ENCODE measurements around the gene KSR2.

The KSR2 gene

DNA sequence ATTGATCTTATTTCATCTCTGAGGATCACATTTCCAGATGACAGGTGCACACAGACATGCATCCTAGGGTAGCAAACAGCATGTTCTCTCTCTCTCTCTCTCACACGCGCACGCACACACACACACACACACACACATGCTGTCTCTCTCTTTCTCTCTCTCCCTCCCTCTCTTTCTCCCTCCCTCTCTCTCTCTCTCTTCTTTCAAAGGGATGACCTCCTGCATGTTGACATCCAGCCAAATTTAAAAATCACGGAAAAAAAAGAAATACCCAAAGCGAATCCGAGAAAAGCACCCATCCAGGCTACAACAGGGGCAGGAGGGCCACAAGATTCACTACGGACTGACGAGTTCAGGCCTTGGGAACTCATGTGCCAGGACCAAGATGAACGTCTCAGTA, 2.3 kb downstream of the KSR2 start:
- no peak overlapping the region for H2BK12ac ChIP-seq (ENCODE audit: low read length in 2 of 2)
- DNase-seq: no peak
- WGBS: 62% methylated on average over 9 of the region's 9 CpGs
- peaks cover 0 to 3% of the 10 kb centered on the region in 2 experiments for H3K36me3 ChIP-seq (ENCODE audit: control insufficient read depth in 1 of 2, insufficient read depth in 2 of 2, low read depth in 1 of 2, low read length in 2 of 2)
- no peak overlapping the region for H3K9ac ChIP-seq (ENCODE audit: low read length)
- no peak overlapping the region for H3K27ac ChIP-seq (ENCODE audit: low read length, poor library complexity, severe bottlenecking)
- peak overlapping the region; percentile 39 for H4K91ac ChIP-seq (ENCODE audit: low read length)
- no peak overlapping the region for H3K14ac ChIP-seq (ENCODE audit: low read length in 2 of 2)
- no peaks in the 10 kb centered on the region for H3K79me1 ChIP-seq (replicated peaks; ENCODE audit: low read length, poor library complexity, severe bottlenecking)
- H2BK120ac ChIP-seq (ENCODE audit: low read depth, low read length): no peak overlapping the region
- H4K8ac ChIP-seq (ENCODE audit: low read length): no peak overlapping the region
- no peak overlapping the region for H2AFZ ChIP-seq (ENCODE audit: low read depth, low read length)
- H3K23ac ChIP-seq (ENCODE audit: low read length in 2 of 2): no peak overlapping the region
- H3K9me3 ChIP-seq (ENCODE audit: control insufficient read depth, low read length): peaks cover 11% of the 10 kb centered on the region
- no peak overlapping the region for H3K4me2 ChIP-seq (ENCODE audit: low read length, poor library complexity, severe bottlenecking)
- H3K4me1 ChIP-seq (ENCODE audit: control insufficient read depth, insufficient read depth, low read depth, low read length): peaks cover 9% of the 10 kb centered on the region
- no peak overlapping the region for H2AK5ac ChIP-seq (ENCODE audit: low read length, severe bottlenecking)
- peaks cover 57 to 59% of the 10 kb centered on the region in 2 experiments for H3K27me3 ChIP-seq (ENCODE audit: control insufficient read depth in 1 of 2, insufficient read depth in 1 of 2, low read length in 2 of 2)
- no peak overlapping the region for H2BK5ac ChIP-seq (ENCODE audit: low read depth, low read length, poor library complexity, severe bottlenecking)
- no peak overlapping the region for H2BK15ac ChIP-seq (ENCODE audit: low read depth, poor library complexity, severe bottlenecking)
- H3K4me3 ChIP-seq (ENCODE audit: insufficient read depth in 1 of 2, low read depth in 1 of 2, low read length in 2 of 2): no peak overlapping the region
- H3K18ac ChIP-seq (ENCODE audit: low read depth in 1 of 2, low read length in 2 of 2): no peak overlapping the region
- H3K4ac ChIP-seq (ENCODE audit: low read depth in 1 of 2, low read length in 2 of 2): no peak overlapping the region

DNA sequence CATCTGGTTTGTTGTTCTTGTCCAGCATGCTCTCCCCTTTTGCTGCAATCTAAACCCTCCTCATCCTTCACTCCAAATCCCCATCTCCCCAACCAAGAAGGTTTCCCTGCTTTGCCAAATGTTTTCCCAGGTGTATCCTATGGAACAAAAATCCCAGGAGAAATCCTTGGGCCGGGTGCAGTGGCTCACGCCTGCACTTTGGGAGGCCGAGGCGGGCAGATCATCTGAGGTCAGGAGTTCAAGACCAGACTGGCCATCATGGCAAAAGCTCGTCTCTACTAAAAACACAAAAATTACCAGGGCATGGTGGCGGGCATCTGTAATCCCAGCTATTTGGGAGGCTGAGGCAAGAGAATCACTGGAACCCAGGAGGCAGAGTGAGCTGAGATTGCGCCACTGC, 5.0 kb downstream of the KSR2 start:
- no peak for DNase-seq
- Histone ChIP-seq H4K8ac (ENCODE audit: low read length) (no peak overlapping the region), H2AFZ (ENCODE audit: low read depth, low read length) (no peak overlapping the region), H2BK5ac (ENCODE audit: low read depth, low read length, poor library complexity, severe bottlenecking) (no peak overlapping the region), H3K23ac (ENCODE audit: low read length in 2 of 2) (no peak overlapping the region), H3K18ac (ENCODE audit: low read depth in 1 of 2, low read length in 2 of 2) (no peak overlapping the region), H3K4me2 (ENCODE audit: low read length, poor library complexity, severe bottlenecking) (no peak overlapping the region), H3K4ac (ENCODE audit: low read depth in 1 of 2, low read length in 2 of 2) (no peak overlapping the region), H3K9ac (ENCODE audit: low read length) (no peak overlapping the region), H3K9me3 (ENCODE audit: control insufficient read depth, low read length) (peaks cover 9% of the 10 kb centered on the region), H3K27me3 (ENCODE audit: control insufficient read depth in 1 of 2, insufficient read depth in 1 of 2, low read length in 2 of 2) (peaks cover 45 to 53% of the 10 kb centered on the region in 2 experiments), H3K27ac (ENCODE audit: low read length, poor library complexity, severe bottlenecking) (no peak overlapping the region), H2BK120ac (ENCODE audit: low read depth, low read length) (no peak overlapping the region), H4K91ac (ENCODE audit: low read length) (no peak overlapping the region), H2BK15ac (ENCODE audit: low read depth, poor library complexity, severe bottlenecking) (no peak overlapping the region), H3K4me3 (ENCODE audit: insufficient read depth in 1 of 2, low read depth in 1 of 2, low read length in 2 of 2) (no peak overlapping the region), H3K14ac (ENCODE audit: low read length in 2 of 2) (no peak overlapping the region), H2AK5ac (ENCODE audit: low read length, severe bottlenecking) (no peak overlapping the region), H3K4me1 (ENCODE audit: control insufficient read depth, insufficient read depth, low read depth, low read length) (peaks cover 3% of the 10 kb centered on the region), H2BK12ac (ENCODE audit: low read length in 2 of 2) (no peak overlapping the region), H3K36me3 (ENCODE audit: control insufficient read depth in 1 of 2, insufficient read depth in 2 of 2, low read depth in 1 of 2, low read length in 2 of 2) (peaks cover 0 to 2% of the 10 kb centered on the region in 2 experiments), H3K79me1 (replicated peaks; ENCODE audit: low read length, poor library complexity, severe bottlenecking) (no peaks in the 10 kb centered on the region)
- 92% methylated on average over 7 of the region's 7 CpGs for WGBS

DNA sequence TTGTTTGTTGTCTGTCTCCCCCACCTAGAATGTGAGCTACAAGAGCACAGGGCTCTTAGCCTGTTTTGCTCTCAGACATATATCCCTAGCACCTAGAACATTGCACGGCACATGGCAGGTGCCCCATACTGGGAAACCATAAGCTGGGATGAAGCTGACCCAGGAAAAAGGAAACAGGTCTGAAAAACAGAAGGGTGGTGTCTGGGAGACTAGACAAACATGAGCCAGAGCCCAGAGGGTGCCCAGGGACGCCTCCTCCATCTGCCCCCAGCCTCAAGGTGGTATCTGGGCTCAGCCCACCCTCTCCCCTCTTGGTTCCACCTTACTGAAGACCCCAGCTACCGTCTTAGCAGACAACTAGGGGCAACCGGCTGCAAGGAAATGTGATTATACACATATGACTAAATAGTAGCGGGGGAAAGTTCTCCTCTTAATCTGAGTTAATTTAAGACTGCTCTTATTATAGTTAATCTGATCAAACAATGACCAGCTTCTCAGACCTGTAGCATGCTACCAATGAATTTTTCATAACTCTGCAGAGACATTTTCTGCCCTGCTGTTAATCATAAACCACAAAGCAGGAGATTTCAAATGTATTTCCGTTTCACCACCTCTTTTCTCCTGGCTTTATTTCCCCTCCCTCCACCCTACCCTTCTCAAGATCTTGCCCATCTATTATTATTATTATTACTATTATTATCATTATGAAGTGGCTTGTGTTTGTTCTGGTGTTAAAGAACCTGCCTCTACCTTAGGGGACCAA, 31.9 kb downstream of the KSR2 start:
- no peak overlapping the region for H3K23ac ChIP-seq (ENCODE audit: low read length in 2 of 2)
- H3K4me1 ChIP-seq (ENCODE audit: control insufficient read depth, insufficient read depth, low read depth, low read length): no peaks in the 10 kb centered on the region
- DNase-seq: no peak
- no peak overlapping the region for H2AK5ac ChIP-seq (ENCODE audit: low read length, severe bottlenecking)
- no peak overlapping the region for H3K14ac ChIP-seq (ENCODE audit: low read length in 2 of 2)
- H3K27ac ChIP-seq (ENCODE audit: low read length, poor library complexity, severe bottlenecking): no peak overlapping the region
- H3K4me2 ChIP-seq (ENCODE audit: low read length, poor library complexity, severe bottlenecking): no peak overlapping the region
- H3K4me3 ChIP-seq (ENCODE audit: insufficient read depth in 1 of 2, low read depth in 1 of 2, low read length in 2 of 2): no peak overlapping the region
- H3K36me3 ChIP-seq (ENCODE audit: control insufficient read depth in 1 of 2, insufficient read depth in 2 of 2, low read depth in 1 of 2, low read length in 2 of 2): no peaks in the 10 kb centered on the region
- no peak overlapping the region for H2BK15ac ChIP-seq (ENCODE audit: low read depth, poor library complexity, severe bottlenecking)
- H2BK12ac ChIP-seq (ENCODE audit: low read length in 2 of 2): no peak overlapping the region
- H2BK120ac ChIP-seq (ENCODE audit: low read depth, low read length): no peak overlapping the region
- no peaks in the 10 kb centered on the region for H3K79me1 ChIP-seq (replicated peaks; ENCODE audit: low read length, poor library complexity, severe bottlenecking)
- H3K27me3 ChIP-seq (ENCODE audit: control insufficient read depth in 1 of 2, insufficient read depth in 1 of 2, low read length in 2 of 2): no peaks in the 10 kb centered on the region
- no peak overlapping the region for H3K18ac ChIP-seq (ENCODE audit: low read depth in 1 of 2, low read length in 2 of 2)
- H4K91ac ChIP-seq (ENCODE audit: low read length): no peak overlapping the region
- WGBS: 57% methylated on average over 3 of the region's 6 CpGs
- H2AFZ ChIP-seq (ENCODE audit: low read depth, low read length): no peak overlapping the region
- H3K4ac ChIP-seq (ENCODE audit: low read depth in 1 of 2, low read length in 2 of 2): no peak overlapping the region
- no peak overlapping the region for H4K8ac ChIP-seq (ENCODE audit: low read length)
- H2BK5ac ChIP-seq (ENCODE audit: low read depth, low read length, poor library complexity, severe bottlenecking): no peak overlapping the region
- no peak overlapping the region for H3K9ac ChIP-seq (ENCODE audit: low read length)
- H3K9me3 ChIP-seq (ENCODE audit: control insufficient read depth, low read length): no peaks in the 10 kb centered on the region

DNA sequence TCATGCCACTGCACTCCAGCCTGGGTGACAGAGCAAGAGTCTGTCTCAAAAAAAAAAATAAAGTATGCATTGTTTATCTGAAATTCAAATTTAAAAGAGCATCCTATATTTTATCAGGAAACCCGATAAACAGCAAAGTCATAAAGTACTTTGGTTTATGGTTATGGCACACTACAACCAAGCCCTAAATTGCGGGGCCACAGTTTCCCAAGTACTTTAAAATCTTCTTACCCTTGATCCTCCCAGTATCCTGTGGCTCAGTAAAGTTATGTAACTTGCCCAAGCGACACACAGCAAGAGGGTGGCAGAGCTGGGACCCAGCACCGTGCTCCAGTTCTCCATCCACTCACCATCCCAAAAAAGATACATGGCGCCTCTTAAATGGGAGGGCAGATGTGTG, 35.2 kb downstream of the KSR2 start:
- Histone ChIP-seq H3K4ac (ENCODE audit: low read depth in 1 of 2, low read length in 2 of 2) (no peak overlapping the region), H2BK120ac (ENCODE audit: low read depth, low read length) (no peak overlapping the region), H3K23ac (ENCODE audit: low read length in 2 of 2) (no peak overlapping the region)

More for the DNA sequence above, 35.2 kb downstream of the KSR2 start:
- Histone ChIP-seq H3K27ac (ENCODE audit: low read length, poor library complexity, severe bottlenecking) (no peak overlapping the region), H3K14ac (ENCODE audit: low read length in 2 of 2) (no peak overlapping the region), H3K4me3 (ENCODE audit: insufficient read depth in 1 of 2, low read depth in 1 of 2, low read length in 2 of 2) (no peak overlapping the region), H3K9me3 (ENCODE audit: control insufficient read depth, low read length) (no peaks in the 10 kb centered on the region), H2BK12ac (ENCODE audit: low read length in 2 of 2) (no peak overlapping the region), H2AFZ (ENCODE audit: low read depth, low read length) (no peak overlapping the region), H4K8ac (ENCODE audit: low read length) (no peak overlapping the region), H3K79me1 (replicated peaks; ENCODE audit: low read length, poor library complexity, severe bottlenecking) (no peaks in the 10 kb centered on the region), H3K4me2 (ENCODE audit: low read length, poor library complexity, severe bottlenecking) (no peak overlapping the region), H2BK5ac (ENCODE audit: low read depth, low read length, poor library complexity, severe bottlenecking) (no peak overlapping the region), H3K9ac (ENCODE audit: low read length) (no peak overlapping the region), H2AK5ac (ENCODE audit: low read length, severe bottlenecking) (no peak overlapping the region), H3K27me3 (ENCODE audit: control insufficient read depth in 1 of 2, insufficient read depth in 1 of 2, low read length in 2 of 2) (no peaks in the 10 kb centered on the region), H4K91ac (ENCODE audit: low read length) (no peak overlapping the region), H2BK15ac (ENCODE audit: low read depth, poor library complexity, severe bottlenecking) (no peak overlapping the region), H3K4me1 (ENCODE audit: control insufficient read depth, insufficient read depth, low read depth, low read length) (no peaks in the 10 kb centered on the region), H3K18ac (ENCODE audit: low read depth in 1 of 2, low read length in 2 of 2) (no peak overlapping the region), H3K36me3 (ENCODE audit: control insufficient read depth in 1 of 2, insufficient read depth in 2 of 2, low read depth in 1 of 2, low read length in 2 of 2) (no peaks in the 10 kb centered on the region)
- DNase-seq: no peak
- 78% methylated on average over 4 of the region's 5 CpGs for WGBS

All from mesenchymal stem cell (in vitro differentiated cells and primary cell).